Suprapubic skin (tissue), 4 donors: ENCODE measurements around the gene DAZL. TPM values are rescaled to one million over a fixed set of nuclear protein-coding genes. Genes with fewer than 3 reads are reported as not detected.

Experiments used
- DNase-seq, 2 donors: peaks; one replicate each; pipeline ENCODE4 v3.0.0-alpha.2; 2019; ENCODE audit warnings: low spot score in 2 of 2
- H3K27ac ChIP-seq: fragments of 200-600 bp; sonication (generic); one replicate; pipeline ENCODE4 v1.5.1; 2019
- H3K27me3 ChIP-seq: fragments of 200-600 bp; sonication (generic); one replicate; pipeline ENCODE4 v1.5.1; 2019
- H3K36me3 ChIP-seq: fragments of 200-600 bp; sonication (generic); one replicate; pipeline ENCODE4 v1.5.1; 2019
- H3K4me1 ChIP-seq: fragments of 200-600 bp; sonication (generic); one replicate; pipeline ENCODE4 v1.5.1; 2019
- H3K4me3 ChIP-seq: fragments of 200-600 bp; sonication (generic); one replicate; pipeline ENCODE4 v1.5.1; 2019; ENCODE audit warnings: mild to moderate bottlenecking
- H3K9me3 ChIP-seq: fragments of 200-600 bp; sonication (generic); one replicate; pipeline ENCODE4 v1.5.1; 2019
- CTCF ChIP-seq, 2 donors: fragments of 200-600 bp in 1 of 2; fragments of 450-650 bp in 1 of 2; sonication (generic) in 1 of 2; IDR thresholded peaks; one replicate each; pipeline ENCODE4 v1.5.1; 2016 to 2019; ENCODE audit warnings: antibody characterized with exemption in 2 of 2, mild to moderate bottlenecking in 1 of 2, moderate library complexity in 1 of 2
- EP300 ChIP-seq: sonication (generic); formaldehyde crosslinking; IDR thresholded peaks from one replicate; pipeline ENCODE4 v1.6.1; 2017; ENCODE audit warnings: antibody characterized with exemption
- POLR2A ChIP-seq, 2 donors: fragments of 450-650 bp; IDR thresholded peaks; one replicate each; pipeline ENCODE4 v1.6.1; 2017; ENCODE audit warnings: antibody characterized with exemption in 2 of 2, mild to moderate bottlenecking in 2 of 2, moderate library complexity in 2 of 2
- POLR2AphosphoS5 ChIP-seq, 3 donors: sonication (generic); formaldehyde crosslinking; IDR thresholded peaks; one replicate each; pipeline ENCODE4 v1.6.1; 2017; ENCODE audit warnings: antibody characterized with exemption in 3 of 3
- WGBS: methylation state at CpG from one replicate; pipeline ENCODE4 v1.1.5; 2018; 5-methylcytosine and 5-hydroxymethylcytosine counted together
- total RNA-seq, 4 donors: library from RNA; depleted of rRNA; stranded (reverse); fragments of >200 nt; gene quantifications; one replicate each; pipeline ENCODE4 v1.1.0, GENCODE V29; 2016

The DAZL gene
- total RNA-seq, 4 donors from 2014 or later = 0.25 TPM; not detected in 3

DNA sequence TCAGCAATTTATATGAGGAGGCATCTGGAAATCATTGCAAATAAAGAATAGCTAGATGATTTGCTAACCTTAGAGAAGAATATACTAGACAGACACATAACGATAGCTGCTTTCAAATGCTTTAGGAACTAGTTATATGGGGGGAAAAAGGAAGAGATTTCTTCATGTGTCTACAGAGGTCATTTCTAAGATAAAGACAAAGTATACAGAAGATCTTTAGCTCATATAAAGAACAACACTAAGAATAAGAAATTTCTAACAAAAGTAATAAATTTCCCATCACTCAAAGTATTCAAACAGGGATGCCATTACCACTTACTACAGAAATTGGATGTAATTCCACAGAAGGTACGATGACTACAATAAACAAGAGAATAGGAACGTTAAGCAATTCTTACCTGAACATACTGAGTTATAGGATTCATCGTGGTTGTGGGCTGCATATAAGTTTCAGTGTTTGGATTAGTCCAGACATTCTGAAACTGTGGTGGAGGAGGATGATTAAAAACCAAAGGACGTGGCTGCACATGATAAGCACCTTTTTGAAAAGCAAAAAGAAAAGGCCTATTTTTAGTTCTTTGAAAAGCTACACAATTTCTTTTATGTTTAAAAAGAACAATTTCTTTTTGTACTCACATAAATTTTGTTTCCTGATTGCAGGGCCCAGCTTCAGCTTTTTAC lies 8.7 kb downstream of the DAZL start:
- 79% methylated on average over 5 of the region's 5 CpGs for WGBS

GRCh38 chr3:16595778-16596177 lies 9.4 kb downstream of the DAZL start:
- 77% methylated on average over 3 of the region's 3 CpGs for WGBS
- TF ChIP-seq POLR2A (IDR thresholded peaks at IDR 0.05) = no peak
- TF ChIP-seq CTCF (IDR thresholded peaks at IDR 0.05) = no peak
- no peak for TF ChIP-seq EP300
- no peak for TF ChIP-seq POLR2AphosphoS5 (IDR thresholded peaks at IDR 0.05)
- Histone ChIP-seq H3K27me3 (no peaks in the 10 kb centered on the region), H3K9me3 (no peaks in the 10 kb centered on the region), H3K27ac (no peak overlapping the region), H3K4me3 (no peak overlapping the region), H3K4me1 (no peaks in the 10 kb centered on the region), H3K36me3 (no peaks in the 10 kb centered on the region)
- no peak for DNase-seq

More for the DNA sequence above, 8.7 kb downstream of the DAZL start:
- TF ChIP-seq POLR2A (IDR thresholded peaks at IDR 0.05) (no peak), EP300 (no peak), CTCF (IDR thresholded peaks at IDR 0.05) (no peak), POLR2AphosphoS5 (IDR thresholded peaks at IDR 0.05) (no peak)
- Histone ChIP-seq H3K4me1 (peaks cover 7% of the 10 kb centered on the region), H3K36me3 (no peaks in the 10 kb centered on the region), H3K27ac (no peak overlapping the region), H3K9me3 (no peaks in the 10 kb centered on the region), H3K4me3 (no peak overlapping the region), H3K27me3 (no peaks in the 10 kb centered on the region)
- DNase-seq = no peak

DNA sequence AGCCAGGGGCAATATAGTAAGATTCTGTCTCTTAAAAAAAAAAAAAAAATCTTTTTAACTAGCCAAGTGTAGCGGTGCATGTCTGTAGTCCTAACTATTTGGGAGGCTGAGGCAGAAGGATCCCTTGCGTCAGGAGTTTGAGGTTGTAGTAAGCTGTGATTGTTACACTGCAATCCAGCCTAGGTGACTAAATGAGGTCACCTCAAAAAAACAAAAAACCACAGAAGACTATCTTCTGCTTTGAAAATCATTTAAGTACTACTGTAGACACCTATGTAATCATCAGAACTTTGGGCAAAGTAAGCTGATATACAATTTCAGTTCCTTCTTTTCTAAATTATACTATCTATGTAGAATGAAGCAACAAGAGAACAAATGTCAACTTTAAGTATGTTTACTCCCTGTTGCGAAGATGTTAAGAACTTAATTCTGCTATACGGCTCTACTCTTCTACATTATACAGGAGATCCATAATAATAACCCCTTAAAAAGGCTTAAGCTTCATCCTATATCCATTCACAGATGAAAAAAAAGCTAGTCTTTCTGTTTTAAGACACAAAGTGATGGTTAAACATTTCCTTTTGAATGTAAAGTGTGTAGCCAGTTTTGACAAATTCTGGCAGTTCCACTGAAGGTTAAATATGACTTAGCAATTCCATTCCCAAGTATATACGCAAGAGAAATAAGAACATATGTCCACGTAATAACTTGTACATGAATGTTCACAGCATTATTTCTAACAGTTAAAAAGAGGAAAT lies 15.2 kb downstream of the DAZL start:
- TF ChIP-seq EP300 (no peak), CTCF (IDR thresholded peaks at IDR 0.05) (no peak), POLR2A (IDR thresholded peaks at IDR 0.05) (no peak), POLR2AphosphoS5 (IDR thresholded peaks at IDR 0.05) (no peak)
- Histone ChIP-seq H3K36me3 (no peaks in the 10 kb centered on the region), H3K4me3 (no peak overlapping the region), H3K4me1 (no peaks in the 10 kb centered on the region), H3K27me3 (no peaks in the 10 kb centered on the region), H3K9me3 (no peaks in the 10 kb centered on the region), H3K27ac (no peak overlapping the region)
- WGBS = 93% methylated on average over 6 of the region's 6 CpGs
- no peak for DNase-seq

DNA sequence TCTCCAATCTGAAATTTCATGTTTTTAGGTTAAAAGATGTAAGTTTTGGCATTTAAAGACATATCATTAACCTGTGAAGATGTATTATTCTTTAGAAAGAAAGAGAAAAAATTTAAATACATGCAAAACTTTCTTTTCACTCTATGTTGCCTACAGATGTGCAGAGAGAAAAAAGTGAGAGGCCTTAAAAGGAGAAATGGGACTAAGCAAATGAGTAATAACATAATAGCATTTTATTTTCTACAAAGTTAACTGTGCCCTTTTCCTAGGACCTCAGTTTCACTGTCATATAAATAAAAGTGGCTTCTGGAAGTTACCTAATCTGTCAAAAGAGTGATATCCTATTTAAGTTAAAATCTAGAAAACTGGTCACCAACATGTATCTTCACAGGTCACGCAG lies 16.1 kb downstream of the DAZL start:
- TF ChIP-seq CTCF (IDR thresholded peaks at IDR 0.05) = no peak
- TF ChIP-seq POLR2A (IDR thresholded peaks at IDR 0.05) = no peak
- no peak for TF ChIP-seq POLR2AphosphoS5 (IDR thresholded peaks at IDR 0.05)
- TF ChIP-seq EP300 = no peak
- H3K4me1 ChIP-seq = no peaks in the 10 kb centered on the region
- H3K4me3 ChIP-seq = no peak overlapping the region
- H3K27me3 ChIP-seq = no peaks in the 10 kb centered on the region
- no peak for DNase-seq
- 94% methylated on average over 1 of the region's 1 CpG for WGBS
- H3K27ac ChIP-seq = no peak overlapping the region
- H3K9me3 ChIP-seq = no peaks in the 10 kb centered on the region
- H3K36me3 ChIP-seq = no peaks in the 10 kb centered on the region

DNA sequence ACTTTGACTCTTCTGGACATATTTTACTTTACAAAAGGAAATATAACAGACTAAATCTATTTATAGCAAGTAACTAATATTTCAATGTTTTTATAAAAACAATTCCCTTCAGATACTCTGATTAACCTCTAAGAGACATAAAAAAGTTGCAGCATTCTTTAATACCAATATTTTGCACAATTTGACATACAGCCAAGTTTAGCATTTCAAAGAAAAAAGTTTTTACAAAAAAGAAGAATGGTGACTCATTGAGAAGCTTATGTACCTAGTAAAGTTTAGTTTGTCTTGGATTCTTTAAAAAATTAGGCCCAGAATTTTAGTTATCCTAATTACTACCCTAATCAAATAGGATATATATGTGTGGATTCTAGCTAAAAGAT lies 17.6 kb downstream of the DAZL start:
- TF ChIP-seq POLR2AphosphoS5 (IDR thresholded peaks at IDR 0.05) = no peak
- no peak for TF ChIP-seq CTCF (IDR thresholded peaks at IDR 0.05)
- no peak for TF ChIP-seq POLR2A (IDR thresholded peaks at IDR 0.05)
- TF ChIP-seq EP300 = no peak
- Histone ChIP-seq H3K27ac (no peak overlapping the region), H3K36me3 (no peaks in the 10 kb centered on the region), H3K4me1 (no peaks in the 10 kb centered on the region), H3K9me3 (no peaks in the 10 kb centered on the region), H3K27me3 (no peaks in the 10 kb centered on the region), H3K4me3 (no peak overlapping the region)
- no peak for DNase-seq
